MCF 10A (cell line): ENCODE data around the gene TMSB10. TPM values are rescaled to one million over a fixed set of nuclear protein-coding genes. Genes with fewer than 3 reads are reported as not detected.

Experiments used
- BruUV-seq: library from RNA; stranded (reverse); fragments of 400-500 nt; replicated peaks from 2 replicates; lab custom pipeline; 2021; lab: Mats Ljungman, UMichigan
- CTCF ChIA-PET: fragments of 300-600 bp; sonication (Branson Sonifier 250); formaldehyde crosslinking; extraction: SDS; loops from one replicate; lab custom pipeline; 2021; ENCODE audit warnings: antibody characterized with exemption, inconsistent platforms; lab: Yijun Ruan, JAX
- POLR2A ChIA-PET: fragments of 300-600, 350-650 bp; sonication (Branson Sonifier 250); formaldehyde crosslinking; extraction: SDS; loops from one replicate; lab custom pipeline; 2020; ENCODE audit warnings: antibody characterized with exemption, inconsistent platforms; lab: Yijun Ruan, JAX
- DNase-seq: peaks from one replicate; pipeline ENCODE4 v3.0.0-alpha.2; 2018; ENCODE audit not compliant: unreplicated experiment
- H3K27ac Mint-ChIP-seq: one replicate; pipeline ENCODE4 v1.8.0; 2022; ENCODE audit warnings: mild to moderate bottlenecking, low read depth, mixed read lengths; ENCODE audit not compliant: unreplicated experiment
- H3K27me3 Mint-ChIP-seq: one replicate; pipeline ENCODE4 v1.8.0; 2022; ENCODE audit warnings: mixed read lengths; ENCODE audit not compliant: insufficient read depth, unreplicated experiment
- H3K36me3 Mint-ChIP-seq: one replicate; pipeline ENCODE4 v1.8.0; 2022; ENCODE audit warnings: mild to moderate bottlenecking, moderate library complexity, mixed read lengths; ENCODE audit not compliant: insufficient read depth, unreplicated experiment
- H3K4me1 Mint-ChIP-seq: one replicate; pipeline ENCODE4 v1.8.0; 2022; ENCODE audit warnings: mixed read lengths; ENCODE audit not compliant: insufficient read depth, unreplicated experiment
- H3K4me3 Mint-ChIP-seq: one replicate; pipeline ENCODE4 v1.8.0; 2022; ENCODE audit warnings: mild to moderate bottlenecking, moderate library complexity, mixed read lengths; ENCODE audit not compliant: unreplicated experiment
- H3K9me3 Mint-ChIP-seq: one replicate; pipeline ENCODE4 v1.8.0; 2022; ENCODE audit warnings: mixed read lengths; ENCODE audit not compliant: unreplicated experiment
- intact Hi-C: fragments of 100-400 bp; cut with micrococcal nuclease; formaldehyde crosslinking; loops from 2 replicates; pipeline ENCODE4 v1.14.1; 2022
- total RNA-seq: library from RNA; stranded (reverse); gene quantifications from 2 replicates; pipeline ENCODE4 v1.2.3, GENCODE V29; 2022
- TF ChIP-seq, protein P1 (sequence below): fragments of 200-600 bp; IDR thresholded peaks from one replicate; pipeline ENCODE4 v1.8.0; 2022; ENCODE audit warnings: antibody characterized with exemption, mild to moderate bottlenecking; ENCODE audit not compliant: unreplicated experiment

TMSB10 gene
- total RNA-seq, 1 experiment from 2014 or later, result 3,349 TPM

DNA sequence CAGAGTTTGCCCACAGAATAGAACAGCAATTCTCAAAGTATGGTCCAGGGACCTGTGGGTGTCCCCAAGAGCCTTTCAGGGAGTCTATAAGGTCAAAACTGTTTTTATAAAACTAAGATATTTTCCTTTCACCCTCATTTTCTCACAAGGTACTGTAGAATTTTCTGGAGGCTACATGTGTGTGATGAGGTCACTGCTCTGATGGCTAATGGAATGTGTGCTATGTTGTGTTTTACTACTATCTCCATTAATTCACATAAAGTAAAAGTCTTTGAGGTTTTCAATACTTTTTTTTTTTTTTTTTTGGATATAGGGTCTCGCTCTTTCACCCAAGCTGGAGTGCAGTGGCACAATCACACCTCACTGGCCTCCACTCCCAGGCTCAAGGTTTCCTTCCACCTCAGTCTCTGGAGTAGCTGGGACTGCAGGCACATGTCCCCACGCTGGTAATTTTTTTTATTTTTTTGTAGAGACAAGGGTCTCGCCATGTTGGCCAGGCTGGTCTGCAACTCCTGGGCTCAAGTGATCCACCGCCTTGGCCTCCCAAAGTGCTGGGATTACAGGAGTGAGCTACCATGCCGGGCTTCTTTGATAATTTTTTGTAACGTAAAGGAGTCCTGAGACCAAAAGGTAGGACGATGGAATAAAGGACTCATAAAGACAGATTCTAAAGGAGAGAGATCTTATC, 26.4 kb upstream of the TMSB10 start:
- ChIA-PET CTCF (no interaction called here), POLR2A (no interaction called here)
- no peak for DNase-seq
- TF ChIP-seq, protein P1, sequence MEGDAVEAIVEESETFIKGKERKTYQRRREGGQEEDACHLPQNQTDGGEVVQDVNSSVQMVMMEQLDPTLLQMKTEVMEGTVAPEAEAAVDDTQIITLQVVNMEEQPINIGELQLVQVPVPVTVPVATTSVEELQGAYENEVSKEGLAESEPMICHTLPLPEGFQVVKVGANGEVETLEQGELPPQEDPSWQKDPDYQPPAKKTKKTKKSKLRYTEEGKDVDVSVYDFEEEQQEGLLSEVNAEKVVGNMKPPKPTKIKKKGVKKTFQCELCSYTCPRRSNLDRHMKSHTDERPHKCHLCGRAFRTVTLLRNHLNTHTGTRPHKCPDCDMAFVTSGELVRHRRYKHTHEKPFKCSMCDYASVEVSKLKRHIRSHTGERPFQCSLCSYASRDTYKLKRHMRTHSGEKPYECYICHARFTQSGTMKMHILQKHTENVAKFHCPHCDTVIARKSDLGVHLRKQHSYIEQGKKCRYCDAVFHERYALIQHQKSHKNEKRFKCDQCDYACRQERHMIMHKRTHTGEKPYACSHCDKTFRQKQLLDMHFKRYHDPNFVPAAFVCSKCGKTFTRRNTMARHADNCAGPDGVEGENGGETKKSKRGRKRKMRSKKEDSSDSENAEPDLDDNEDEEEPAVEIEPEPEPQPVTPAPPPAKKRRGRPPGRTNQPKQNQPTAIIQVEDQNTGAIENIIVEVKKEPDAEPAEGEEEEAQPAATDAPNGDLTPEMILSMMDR, result no peak
- Mint-ChIP-seq H3K9me3 (no peaks in the 10 kb centered on the region), H3K4me1 (peaks cover 32% of the 10 kb centered on the region), H3K4me3 (no peak overlapping the region), H3K36me3 (peaks cover 6% of the 10 kb centered on the region), H3K27ac (no peak overlapping the region), H3K27me3 (no peaks in the 10 kb centered on the region)
- intact Hi-C loops, result no loop called here
- no TSS peak for BruUV-seq

DNA sequence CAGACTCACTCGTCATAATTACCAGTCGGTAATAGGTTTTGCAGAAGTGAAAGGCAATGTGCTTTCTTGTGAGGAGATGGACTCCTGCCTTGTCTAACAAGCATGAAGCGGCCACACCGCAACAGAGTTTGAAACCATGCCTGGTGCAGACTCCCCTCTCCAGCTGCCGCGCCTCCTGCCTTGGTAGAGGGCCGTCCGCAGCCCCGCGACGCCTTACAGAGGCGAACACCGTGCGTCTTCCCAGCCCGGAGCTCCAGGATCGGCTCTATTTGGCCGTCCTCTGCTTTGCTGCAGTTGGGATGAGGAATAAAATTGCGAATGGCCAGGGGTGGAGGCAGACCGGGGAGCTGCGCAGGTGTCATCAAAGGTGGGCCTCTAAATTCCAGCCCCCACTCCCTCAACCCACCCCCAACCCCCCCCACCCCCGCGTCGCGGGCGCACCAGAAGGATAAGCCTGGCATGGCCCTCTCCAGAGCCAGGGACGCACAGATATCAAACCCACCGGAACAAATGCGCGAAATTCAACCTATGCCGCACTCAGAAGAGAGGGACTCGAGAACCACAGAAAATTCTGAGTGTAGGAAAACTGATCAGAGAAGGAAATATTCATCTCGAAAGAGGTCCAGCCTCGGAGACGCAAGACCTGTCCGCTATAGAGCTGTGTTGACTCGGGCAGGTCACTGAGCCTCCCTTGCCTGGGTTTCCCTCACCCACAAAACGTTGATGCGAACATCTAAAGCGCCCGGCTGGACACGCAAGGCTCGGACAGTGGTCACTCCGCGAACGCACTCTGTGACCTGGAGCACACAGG, 25.7 kb upstream of the TMSB10 start:
- Mint-ChIP-seq H3K36me3 (peaks cover 6% of the 10 kb centered on the region), H3K9me3 (no peaks in the 10 kb centered on the region), H3K4me1 (peaks cover 28% of the 10 kb centered on the region), H3K27me3 (no peaks in the 10 kb centered on the region), H3K27ac (peak overlapping the region; percentile 38), H3K4me3 (peak overlapping the region; percentile 88)
- DNase-seq, result no peak
- no TSS peak for BruUV-seq
- TF ChIP-seq, protein P1, result no peak
- POLR2A ChIA-PET, result interaction anchor here (0.6 to 3.3 kb wide), 5 partner anchors 8 to 353 kb away, joined by 3 to 58 read pairs (median 4); partner anchors contain the start of gene TMSB10
- CTCF ChIA-PET, result interaction anchor here (1.0 to 3.5 kb wide), 3 partner anchors 15 to 46 kb away, joined by 3 to 21 read pairs (median 4); no protein-coding TSS in a partner anchor
- intact Hi-C loops, result loop anchor here (5.0 kb wide), 1 partner anchor 247 kb away; no protein-coding TSS in a partner anchor

DNA sequence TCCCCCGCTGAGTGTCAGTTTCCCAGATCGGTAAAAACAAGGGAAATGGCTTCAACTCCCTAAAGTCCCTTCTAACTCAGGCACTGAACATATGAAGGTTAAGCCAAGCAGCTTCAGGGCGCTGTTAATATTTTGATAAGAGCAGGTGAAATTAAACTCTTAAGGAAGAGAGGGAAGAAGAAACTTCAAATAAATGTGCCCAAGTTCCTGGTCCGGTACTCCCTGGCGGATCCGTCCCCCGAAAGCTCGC, 25.1 kb upstream of the TMSB10 start:
- Mint-ChIP-seq H3K27ac (peak overlapping the region; percentile 38), H3K4me1 (peaks cover 25% of the 10 kb centered on the region), H3K9me3 (no peaks in the 10 kb centered on the region), H3K36me3 (peaks cover 6% of the 10 kb centered on the region), H3K4me3 (peak overlapping the region; percentile 88), H3K27me3 (no peaks in the 10 kb centered on the region)
- BruUV-seq, result no TSS peak
- TF ChIP-seq, protein P1, result no peak
- ChIA-PET POLR2A (interaction anchor here (0.6 to 3.3 kb wide), 11 partner anchors 10 to 421 kb away, joined by 3 to 58 read pairs (median 4); partner anchors contain the start of genes SUCLG1 and TMSB10), CTCF (interaction anchor here (0.6 to 3.5 kb wide), 5 partner anchors 15 to 370 kb away, joined by 3 to 21 read pairs (median 3); no protein-coding TSS in a partner anchor)
- no peak for DNase-seq
- intact Hi-C loops, result loop anchor here (5.0 kb wide), 1 partner anchor 248 kb away; no protein-coding TSS in a partner anchor
